Measurements from ENCODE around the gene C9orf57.

- TF ChIP-seq CTCF (IDR thresholded peaks at IDR 0.05): no peak
- TF ChIP-seq POLR2A (IDR thresholded peaks at IDR 0.05): no peak
- no peak for TF ChIP-seq POLR2AphosphoS5 (IDR thresholded peaks at IDR 0.05; ENCODE audit: insufficient read depth in 1 of 2, low read depth in 1 of 2)
Measured at GRCh38 chr9:72006501-72006900, 53.9 kb downstream of the C9orf57 start.

Measured in vagina (tissue), 2 donors.